HUES6 (cell line): ENCODE data around the gene TSPAN9.

Source experiments
- H3K27ac ChIP-seq: 2 replicates; pipeline ENCODE4 v1.7.0; 2013; ENCODE audit warnings: low read depth, mild to moderate bottlenecking, low read length, inconsistent platforms
- H3K27me3 ChIP-seq: 2 replicates; pipeline ENCODE4 v1.6.1; 2013; ENCODE audit warnings: low read length; ENCODE audit not compliant: control insufficient read depth, insufficient read depth
- H3K36me3 ChIP-seq: 2 replicates; pipeline ENCODE4 v1.6.1; 2013; ENCODE audit warnings: low read length; ENCODE audit not compliant: control insufficient read depth, insufficient read depth
- H3K4me1 ChIP-seq: 2 replicates; pipeline ENCODE4 v1.6.1; 2013; ENCODE audit warnings: low read length; ENCODE audit not compliant: control insufficient read depth, insufficient read depth
- H3K4me3 ChIP-seq: 2 replicates; pipeline ENCODE4 v1.5.1; 2013; ENCODE audit warnings: low read depth, low read length
- H3K9ac ChIP-seq: one replicate; pipeline ENCODE4 v1.6.1; 2013; ENCODE audit warnings: mild to moderate bottlenecking, low read length
- H3K9me3 ChIP-seq: 2 replicates; pipeline ENCODE4 v1.6.1; 2013; ENCODE audit warnings: low read depth, low read length; ENCODE audit not compliant: control insufficient read depth, insufficient read depth

TSPAN9 gene

GRCh38 chr12:3323002-3323685 lies 246.0 kb downstream of the TSPAN9 start:
- no peak overlapping the region for H3K4me3 ChIP-seq
- H3K36me3 ChIP-seq, result no peaks in the 10 kb centered on the region
- H3K27ac ChIP-seq, result no peak overlapping the region
- H3K9ac ChIP-seq, result no peak overlapping the region
- peaks cover 2% of the 10 kb centered on the region; the same call in 1 of the 2 replicates for H3K27me3 ChIP-seq
- peaks cover 9% of the 10 kb centered on the region; the same call in 1 of the 2 replicates for H3K4me1 ChIP-seq
- H3K9me3 ChIP-seq, result no peaks in the 10 kb centered on the region

- Histone ChIP-seq H3K4me1 (peaks cover 21% of the 10 kb centered on the region; the same call in 1 of the 2 replicates), H3K36me3 (no peaks in the 10 kb centered on the region), H3K9ac (no peak overlapping the region), H3K27me3 (0 out of 2 replicates have a peak, but pooled peaks cover 2% of the 10 kb centered on the region), H3K27ac (no peak overlapping the region), H3K9me3 (no peaks in the 10 kb centered on the region), H3K4me3 (no peak overlapping the region)
Measured at GRCh38 chr12:3325736-3326135, 248.6 kb downstream of the TSPAN9 start.

GRCh38 chr12:3326156-3326849 lies 249.1 kb downstream of the TSPAN9 start:
- Histone ChIP-seq H3K4me1 (peaks cover 21% of the 10 kb centered on the region; the same call in 1 of the 2 replicates), H3K9me3 (no peaks in the 10 kb centered on the region), H3K4me3 (no peak overlapping the region), H3K36me3 (no peaks in the 10 kb centered on the region), H3K27ac (no peak overlapping the region), H3K9ac (no peak overlapping the region), H3K27me3 (0 out of 2 replicates have a peak, but pooled peaks cover 2% of the 10 kb centered on the region)

- H3K9me3 ChIP-seq, result no peaks in the 10 kb centered on the region
- peaks cover 21% of the 10 kb centered on the region; the same call in 1 of the 2 replicates for H3K4me1 ChIP-seq
- 0 out of 2 replicates have a peak, but pooled peaks cover 2% of the 10 kb centered on the region for H3K27me3 ChIP-seq
- H3K9ac ChIP-seq, result no peak overlapping the region
- no peak overlapping the region for H3K27ac ChIP-seq
- no peak overlapping the region for H3K4me3 ChIP-seq
- no peaks in the 10 kb centered on the region for H3K36me3 ChIP-seq
Measured at GRCh38 chr12:3326850-3327780, 249.9 kb downstream of the TSPAN9 start.

- Histone ChIP-seq H3K9ac (no peak overlapping the region), H3K4me3 (no peak overlapping the region), H3K4me1 (peaks cover 24% of the 10 kb centered on the region; the same call in 1 of the 2 replicates), H3K36me3 (no peaks in the 10 kb centered on the region), H3K27ac (no peak overlapping the region), H3K27me3 (0 out of 2 replicates have a peak, but pooled peaks cover 2% of the 10 kb centered on the region), H3K9me3 (no peaks in the 10 kb centered on the region)
Measured at GRCh38 chr12:3328081-3328480, 250.9 kb downstream of the TSPAN9 start.

GRCh38 chr12:3328571-3328970 lies 251.4 kb downstream of the TSPAN9 start:
- H3K4me1 ChIP-seq, result peaks cover 29% of the 10 kb centered on the region; the same call in 1 of the 2 replicates
- H3K9ac ChIP-seq, result no peak overlapping the region
- H3K27me3 ChIP-seq, result 0 out of 2 replicates have a peak, but pooled peaks cover 2% of the 10 kb centered on the region
- H3K36me3 ChIP-seq, result no peaks in the 10 kb centered on the region
- no peak overlapping the region for H3K27ac ChIP-seq
- H3K4me3 ChIP-seq, result no peak overlapping the region
- H3K9me3 ChIP-seq, result no peaks in the 10 kb centered on the region

- Histone ChIP-seq H3K27me3 (no peaks in the 10 kb centered on the region), H3K4me1 (peaks cover 33% of the 10 kb centered on the region), H3K9ac (no peak overlapping the region), H3K36me3 (no peaks in the 10 kb centered on the region), H3K4me3 (no peak overlapping the region), H3K27ac (no peak overlapping the region), H3K9me3 (no peaks in the 10 kb centered on the region)
Measured at GRCh38 chr12:3329361-3329760, 252.2 kb downstream of the TSPAN9 start.

- H3K4me1 ChIP-seq, result peaks cover 33% of the 10 kb centered on the region
- H3K4me3 ChIP-seq, result no peak overlapping the region
- H3K27me3 ChIP-seq, result no peaks in the 10 kb centered on the region
Measured at GRCh38 chr12:3330976-3331510, 253.9 kb downstream of the TSPAN9 start.

GRCh38 chr12:3332188-3332587 lies 255.0 kb downstream of the TSPAN9 start:
- no peaks in the 10 kb centered on the region for H3K36me3 ChIP-seq
- H3K27ac ChIP-seq, result no peak overlapping the region
- H3K9ac ChIP-seq, result no peak overlapping the region
- H3K27me3 ChIP-seq, result no peaks in the 10 kb centered on the region
- no peaks in the 10 kb centered on the region for H3K9me3 ChIP-seq
- H3K4me1 ChIP-seq, result peaks cover 35% of the 10 kb centered on the region
- H3K4me3 ChIP-seq, result no peak overlapping the region

More at GRCh38 chr12:3330976-3331510, 253.9 kb downstream of the TSPAN9 start:
- Histone ChIP-seq H3K9me3 (no peaks in the 10 kb centered on the region), H3K36me3 (no peaks in the 10 kb centered on the region), H3K27ac (no peak overlapping the region), H3K9ac (no peak overlapping the region)

- Histone ChIP-seq H3K4me3 (no peak overlapping the region), H3K27ac (no peak overlapping the region), H3K27me3 (no peaks in the 10 kb centered on the region), H3K4me1 (peaks cover 27% of the 10 kb centered on the region), H3K9ac (no peak overlapping the region), H3K9me3 (no peaks in the 10 kb centered on the region), H3K36me3 (no peaks in the 10 kb centered on the region)
Measured at GRCh38 chr12:3333583-3333982, 256.4 kb downstream of the TSPAN9 start.
